Endothelial cell of umbilical vein (primary cell): ENCODE data around the gene C2orf42. TPM values are rescaled to one million over a fixed set of nuclear protein-coding genes. Genes with fewer than 3 reads are reported as not detected.
"Not testable (repeated sequence)": the region's sequence is repeated elsewhere in the genome, so short reads cannot be mapped to it uniquely, and the experiment has no call there.

Source experiments
- BruUV-seq: library from RNA; stranded (reverse); fragments of 400-500 nt; replicated peaks from 2 replicates; lab custom pipeline; 2021; lab: Mats Ljungman, UMichigan
- CTCF ChIA-PET: fragments of 300-600, 350-600 bp; sonication (Branson Sonifier 250); formaldehyde crosslinking; loops from one replicate; lab custom pipeline; 2021; ENCODE audit warnings: antibody characterized with exemption, inconsistent platforms; lab: Charles Lee
- POLR2A ChIA-PET: fragments of 300-600, 350-600 bp; sonication (Branson Sonifier 250); formaldehyde crosslinking; loops from one replicate; lab custom pipeline; 2021; ENCODE audit warnings: antibody characterized with exemption, inconsistent platforms; lab: Charles Lee
- DNase-seq: peaks from one replicate; pipeline ENCODE4 v3.0.0-alpha.2; 2011; ENCODE audit warnings: low read depth, low spot score
- FAIRE-seq: peaks from 2 replicates; lab custom pipeline; 2011; peaks lifted over from hg19 to GRCh38; lab: Jason Lieb, UNC
- H2AFZ ChIP-seq: 2 replicates; pipeline ENCODE4 v1.6.0; 2012; ENCODE audit warnings: low read depth, low read length, control low read depth, inconsistent platforms
- H3K27ac ChIP-seq: 2 replicates; pipeline ENCODE4 v1.5.1; 2011; ENCODE audit warnings: low read depth, mild to moderate bottlenecking, control low read depth, low read length, moderate library complexity; ENCODE audit not compliant: insufficient read depth
- H3K27me3 ChIP-seq, 2 experiments: 2 replicates each; pipeline versions ENCODE4 v1.6.0 to v1.6.1; 2011; ENCODE audit warnings: low read length in 2 of 2, mixed read lengths in 1 of 2; ENCODE audit not compliant: control insufficient read depth in 2 of 2, insufficient read depth in 2 of 2
- H3K36me3 ChIP-seq, 2 experiments: 2 replicates in 1 of 2; 3 replicates in 1 of 2; pipeline ENCODE4 v1.5.1; 2011; ENCODE audit warnings: low read length in 2 of 2, mild to moderate bottlenecking in 1 of 2, moderate library complexity in 1 of 2; ENCODE audit not compliant: control insufficient read depth in 2 of 2, insufficient read depth in 2 of 2; ENCODE audit errors: extremely low read depth in 1 of 2
- H3K4me1 ChIP-seq: 3 replicates; pipeline ENCODE4 v1.5.1; 2011; ENCODE audit warnings: mild to moderate bottlenecking, low read length; ENCODE audit not compliant: control insufficient read depth, insufficient read depth; ENCODE audit errors: extremely low read depth
- H3K4me2 ChIP-seq: 2 replicates; pipeline ENCODE4 v1.6.1; 2011; ENCODE audit warnings: low read length, control low read depth, mixed read lengths; ENCODE audit not compliant: insufficient read depth
- H3K4me3 ChIP-seq, 3 experiments: fragments of 200-600 bp in 1 of 3; sonication (generic), shearing (Covaris generic) in 1 of 3; replicated peaks in 1 of 3; 2 replicates each; pipeline ENCODE4 v1.5.1; 2011 to 2016; ENCODE audit warnings: control low read depth in 3 of 3, low read length in 3 of 3, mild to moderate bottlenecking in 2 of 3, inconsistent platforms in 1 of 3, low read depth in 1 of 3, moderate library complexity in 1 of 3; ENCODE audit not compliant: insufficient read depth in 1 of 3
- H3K79me2 ChIP-seq: 2 replicates; pipeline ENCODE4 v1.6.0; 2012; ENCODE audit warnings: low read length, inconsistent platforms; ENCODE audit not compliant: control insufficient read depth, insufficient read depth
- H3K9ac ChIP-seq: replicated peaks from 2 replicates; pipeline ENCODE3; 2011; ENCODE audit warnings: low read length, control low read depth; ENCODE audit not compliant: insufficient read depth; ENCODE audit errors: extremely low read depth
- H3K9me1 ChIP-seq: replicated peaks from 3 replicates; pipeline ENCODE4 v1.6.0; 2011; ENCODE audit warnings: mild to moderate bottlenecking, low read length; ENCODE audit not compliant: control insufficient read depth, insufficient read depth; ENCODE audit errors: extremely low read depth
- H3K9me3 ChIP-seq: replicated peaks from 2 replicates; pipeline ENCODE4 v1.5.1; 2012; ENCODE audit warnings: low read length, inconsistent platforms; ENCODE audit not compliant: control insufficient read depth, insufficient read depth
- H4K20me1 ChIP-seq: replicated peaks from 2 replicates; pipeline ENCODE3; 2011; ENCODE audit warnings: mild to moderate bottlenecking, low read length; ENCODE audit not compliant: control insufficient read depth, insufficient read depth; ENCODE audit errors: extremely low read depth
- CTCF ChIP-seq, 2 donors: IDR thresholded peaks; 1 replicate in 1 of 2; 2 replicates in 1 of 2; pipeline ENCODE4 v1.5.1; 2011; ENCODE audit warnings: low read length in 2 of 2, mild to moderate bottlenecking in 2 of 2, moderate library complexity in 2 of 2, control low read depth in 1 of 2, inconsistent platforms in 1 of 2, low read depth in 1 of 2; ENCODE audit not compliant: insufficient read depth in 1 of 2; ENCODE audit errors: extremely low read depth in 1 of 2
- GATA2 ChIP-seq: IDR thresholded peaks from 2 replicates; pipeline ENCODE4 v1.7.0; 2011; ENCODE audit warnings: low read depth, mild to moderate bottlenecking, moderate library complexity, mixed read lengths, low read length; ENCODE audit not compliant: insufficient read length, insufficient read depth
- JUN ChIP-seq: IDR thresholded peaks from 2 replicates; pipeline ENCODE4 v1.6.1; 2011; ENCODE audit warnings: borderline replicate concordance, low read depth; ENCODE audit not compliant: insufficient read length, insufficient read depth
- MAX ChIP-seq: IDR thresholded peaks from 2 replicates; pipeline ENCODE4 v1.6.1; 2011; ENCODE audit not compliant: insufficient read depth, insufficient read length
- MYC ChIP-seq: IDR thresholded peaks from one replicate; pipeline ENCODE4 v1.6.1; 2011; ENCODE audit warnings: mild to moderate bottlenecking, low read depth, low read length
- POLR2A ChIP-seq: IDR thresholded peaks from 2 replicates; pipeline ENCODE4 v1.6.1; 2012; ENCODE audit warnings: low read depth, mild to moderate bottlenecking, control low read depth, low read length
- POLR2AphosphoS5 ChIP-seq: IDR thresholded peaks from 2 replicates; pipeline ENCODE4 v1.6.1; 2012; ENCODE audit warnings: low read depth, mild to moderate bottlenecking, control low read depth, low read length, moderate library complexity; ENCODE audit not compliant: insufficient read depth
- dilution Hi-C: fragments of 300-500 bp; cut with MboI; formaldehyde crosslinking; loops from one replicate; pipeline ENCODE4 v1.15.0; 2019; ENCODE audit warnings: low sequenced_read_pairs; ENCODE audit not compliant: extremely low pct_ligation_motif_present
- intact Hi-C: fragments of 100-400 bp; cut with micrococcal nuclease; formaldehyde crosslinking; loops from one replicate; pipeline ENCODE4 v1.10.0; 2022
- polyA plus RNA-seq, 4 experiments: library from polyadenylated mRNA; depleted of rRNA in 3 of 4; stranded (reverse) in 3 of 4; unstranded in 1 of 4; fragments of >200 nt; gene quantifications; 2 replicates each; pipeline versions ENCODE4 v1.2.1 to v1.2.3, GENCODE V29; 2011 to 2012; ENCODE audit warnings: missing spikeins in 1 of 4
- total RNA-seq: library from RNA; stranded (reverse); gene quantifications from 2 replicates; pipeline ENCODE4 v1.2.3, GENCODE V29; 2021

Gene C2orf42
- total and polyA plus RNA-seq, 2 donors (not counting 3 experiments of a cell fraction or from before 2014, with no cell fraction given): 7.9 to 13.1 TPM

- no peak for DNase-seq
- H3K9me1 ChIP-seq: no peaks in the 10 kb centered on the region
- H3K4me2 ChIP-seq: peak overlapping the region; percentile 3
- no peaks in the 10 kb centered on the region for H3K36me3 ChIP-seq
- H3K9ac ChIP-seq: no peak overlapping the region
- H3K9me3 ChIP-seq: no peaks in the 10 kb centered on the region
- H3K4me3 ChIP-seq: no peak overlapping the region
- H2AFZ ChIP-seq: peak overlapping the region; percentile 76
- CTCF ChIA-PET: interaction anchor here (1.0 to 1.9 kb wide), 8 partner anchors 9 to 466 kb away, joined by 3 to 8 read pairs (median 4); partner anchors contain the start of genes FAM136A and MXD1
- FAIRE-seq: no peak
- H3K79me2 ChIP-seq: peaks cover 2% of the 10 kb centered on the region
- dilution Hi-C loops (no loop called here), intact Hi-C loops (loop anchor here (2.0 kb wide), 1 partner anchor 104 kb away; the partner anchor contains the start of gene PCBP1)
- no peaks in the 10 kb centered on the region for H3K27me3 ChIP-seq
- H3K27ac ChIP-seq: no peak overlapping the region
- H4K20me1 ChIP-seq: no peaks in the 10 kb centered on the region
- TF ChIP-seq MYC (no peak), POLR2AphosphoS5 (no peak)
- no TSS peak for BruUV-seq
- no peaks in the 10 kb centered on the region for H3K4me1 ChIP-seq
- POLR2A ChIA-PET: interaction anchor here (0.8 to 1.2 kb wide), 5 partner anchors 34 to 277 kb away, joined by 3 to 13 read pairs (median 4); partner anchors contain the start of gene MXD1
These were observed 471 bp upstream of the C2orf42 start for GRCh38 chr2:70191244-70191735.

GRCh38 chr2:70188460-70188859 lies 2.4 kb downstream of the C2orf42 start:
- ChIA-PET POLR2A (no interaction called here), CTCF (interaction anchor here (0.6 kb wide), 1 partner anchor 464 kb away, joined by 3 read pairs; no protein-coding TSS in a partner anchor)
- H3K27ac ChIP-seq: no peak overlapping the region
- no peaks in the 10 kb centered on the region for H3K9me3 ChIP-seq
- H3K4me1 ChIP-seq: no peaks in the 10 kb centered on the region
- no peaks in the 10 kb centered on the region for H4K20me1 ChIP-seq
- dilution Hi-C loops: no loop called here
- peaks cover 2% of the 10 kb centered on the region for H3K79me2 ChIP-seq
- H3K9ac ChIP-seq: no peak overlapping the region
- FAIRE-seq: no peak
- H3K4me3 ChIP-seq: no peak overlapping the region
- H3K4me2 ChIP-seq: no peak overlapping the region
- TF ChIP-seq MAX (no peak), CTCF (IDR thresholded peaks at IDR 0.05; ENCODE audit: extremely low read depth in 1 of 2, insufficient read depth in 1 of 2, low read depth in 1 of 2, low read length in 2 of 2) (no peak), POLR2AphosphoS5 (no peak), GATA2 (no peak), MYC (no peak), JUN (no peak), POLR2A (no peak)
- H3K9me1 ChIP-seq: no peaks in the 10 kb centered on the region
- no peaks in the 10 kb centered on the region for H3K36me3 ChIP-seq
- DNase-seq: no peak
- H3K27me3 ChIP-seq: no peaks in the 10 kb centered on the region
- intact Hi-C loops: no loop called here
- no TSS peak for BruUV-seq
- H2AFZ ChIP-seq: no peak overlapping the region

- POLR2A ChIA-PET, H3K36me3 ChIP-seq, H3K4me2 ChIP-seq, H3K4me3 ChIP-seq, H3K4me1 ChIP-seq, dilution Hi-C loops, intact Hi-C loops, CTCF ChIA-PET, H3K9ac ChIP-seq, FAIRE-seq, H3K9me1 ChIP-seq, DNase-seq, H3K79me2 ChIP-seq, BruUV-seq, H2AFZ ChIP-seq, H3K27me3 ChIP-seq, H3K27ac ChIP-seq, H4K20me1 ChIP-seq, H3K9me3 ChIP-seq: not testable (repeated sequence)
These were observed 3.6 kb downstream of the C2orf42 start for GRCh38 chr2:70187170-70187569.
